ENCODE data around the gene GNE.

The GNE gene

GRCh38 chr9:36165826-36166167, 92.5 kb downstream of the GNE start:
- no peak overlapping the region for H3K27ac ChIP-seq
- TF ChIP-seq, protein P1, sequence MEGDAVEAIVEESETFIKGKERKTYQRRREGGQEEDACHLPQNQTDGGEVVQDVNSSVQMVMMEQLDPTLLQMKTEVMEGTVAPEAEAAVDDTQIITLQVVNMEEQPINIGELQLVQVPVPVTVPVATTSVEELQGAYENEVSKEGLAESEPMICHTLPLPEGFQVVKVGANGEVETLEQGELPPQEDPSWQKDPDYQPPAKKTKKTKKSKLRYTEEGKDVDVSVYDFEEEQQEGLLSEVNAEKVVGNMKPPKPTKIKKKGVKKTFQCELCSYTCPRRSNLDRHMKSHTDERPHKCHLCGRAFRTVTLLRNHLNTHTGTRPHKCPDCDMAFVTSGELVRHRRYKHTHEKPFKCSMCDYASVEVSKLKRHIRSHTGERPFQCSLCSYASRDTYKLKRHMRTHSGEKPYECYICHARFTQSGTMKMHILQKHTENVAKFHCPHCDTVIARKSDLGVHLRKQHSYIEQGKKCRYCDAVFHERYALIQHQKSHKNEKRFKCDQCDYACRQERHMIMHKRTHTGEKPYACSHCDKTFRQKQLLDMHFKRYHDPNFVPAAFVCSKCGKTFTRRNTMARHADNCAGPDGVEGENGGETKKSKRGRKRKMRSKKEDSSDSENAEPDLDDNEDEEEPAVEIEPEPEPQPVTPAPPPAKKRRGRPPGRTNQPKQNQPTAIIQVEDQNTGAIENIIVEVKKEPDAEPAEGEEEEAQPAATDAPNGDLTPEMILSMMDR (IDR thresholded peaks at IDR 0.05): no peak
- TF ChIP-seq ZFX (IDR thresholded peaks at IDR 0.05; ENCODE audit: borderline replicate concordance): no peak

- no peak overlapping the region for H3K27ac ChIP-seq
- TF ChIP-seq, protein P1 (IDR thresholded peaks at IDR 0.05): no peak
- TF ChIP-seq ZFX (IDR thresholded peaks at IDR 0.05; ENCODE audit: borderline replicate concordance): no peak
Measured at GRCh38 chr9:36164989-36165388, 93.3 kb downstream of the GNE start.

Measured in 22Rv1 (cell line).